ENCODE measurements around the gene USP17L20.
"Not testable (repeated sequence)": the region's sequence is repeated elsewhere in the genome, so short reads cannot be mapped to it uniquely, and the experiment has no call there.

The USP17L20 gene

DNA sequence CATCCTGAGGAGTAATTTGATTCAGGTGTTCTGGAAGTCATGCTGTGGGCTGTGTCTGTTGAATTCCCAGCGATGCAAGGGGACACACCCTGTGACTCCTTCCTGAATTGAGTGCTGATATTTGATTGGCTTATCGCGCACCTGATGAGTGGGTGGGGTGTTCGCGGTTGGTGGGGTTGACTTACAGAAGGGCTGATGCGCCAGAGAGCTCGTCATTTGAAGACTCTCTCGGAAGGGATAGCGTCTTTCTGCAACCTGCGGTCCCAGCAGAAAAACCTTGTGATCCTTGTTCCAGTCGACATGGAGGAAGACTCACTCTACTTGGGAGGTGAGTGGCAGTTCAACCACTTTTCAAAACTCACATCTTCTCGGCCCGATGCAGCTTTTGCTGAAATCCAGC is 38.1 kb upstream of the USP17L20 start, which contains the start of gene USP17L12:
TSS of gene USP17L12 (plus strand) at position 301 of the 400 bp plus-strand sequence. CDS start at position 301, 0 bp downstream.
- H3K18ac ChIP-seq (ENCODE audit: low read length); H3K27me3 ChIP-seq (ENCODE audit: insufficient read depth, low read length): not testable (repeated sequence)

DNA sequence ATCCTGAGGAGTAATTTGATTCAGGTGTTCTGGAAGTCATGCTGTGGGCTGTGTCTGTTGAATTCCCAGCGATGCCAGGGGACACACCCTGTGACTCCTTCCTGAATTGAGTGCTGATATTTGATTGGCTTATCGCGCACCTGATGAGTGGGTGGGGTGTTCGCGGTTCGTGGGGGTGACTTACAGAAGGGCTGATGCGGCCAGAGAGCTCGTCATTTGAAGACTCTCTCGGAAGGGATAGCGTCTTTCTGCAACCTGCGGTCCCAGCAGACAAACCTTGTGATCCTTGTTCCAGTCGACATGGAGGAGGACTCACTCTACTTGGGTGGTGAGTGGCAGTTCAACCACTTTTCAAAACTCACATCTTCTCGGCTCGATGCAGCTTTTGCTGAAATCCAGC is 33.3 kb upstream of the USP17L20 start, which contains the start of gene USP17L13:
TSS of gene USP17L13 (plus strand) at position 301 of the 400 bp plus-strand sequence. CDS start at position 301, 0 bp downstream.
- H3K27ac ChIP-seq (ENCODE audit: low read depth, low read length); H4K91ac ChIP-seq (ENCODE audit: low read depth, low read length); H3K9me3 ChIP-seq (ENCODE audit: insufficient read depth, low read depth, low read length); H3K79me1 ChIP-seq (ENCODE audit: low read length); H3K27me3 ChIP-seq (ENCODE audit: insufficient read depth, low read length); H4K8ac ChIP-seq (ENCODE audit: low read depth, low read length); DNase-seq; H3K4ac ChIP-seq (ENCODE audit: low read depth, low read length); H2BK5ac ChIP-seq (ENCODE audit: low read depth, low read length, poor library complexity); H3K18ac ChIP-seq (ENCODE audit: low read length); H3K23ac ChIP-seq (ENCODE audit: low read length); H2BK12ac ChIP-seq (ENCODE audit: low read length); H2AFZ ChIP-seq (ENCODE audit: insufficient read depth, low read length, poor library complexity); H2BK120ac ChIP-seq (ENCODE audit: insufficient read depth, low read length, poor library complexity); H3K9ac ChIP-seq (ENCODE audit: low read length); H2AK5ac ChIP-seq (ENCODE audit: low read length); H3K4me1 ChIP-seq (ENCODE audit: control insufficient read depth in 1 of 2, insufficient read depth in 2 of 2, low read length in 2 of 2); H3K79me2 ChIP-seq (ENCODE audit: control insufficient read depth, insufficient read depth, low read length, poor library complexity); H3K4me2 ChIP-seq (ENCODE audit: low read length); H3K36me3 ChIP-seq (ENCODE audit: control insufficient read depth in 1 of 2, insufficient read depth in 2 of 2, low read length in 2 of 2); H4K12ac ChIP-seq (ENCODE audit: low read depth, low read length); H3K4me3 ChIP-seq (ENCODE audit: low read depth, low read length); H3K14ac ChIP-seq (ENCODE audit: low read length): not testable (repeated sequence)
- WGBS (ENCODE audit: extremely low coverage, insufficient coverage, insufficient read length), result no CpG with 5 or more reads among the region's 14 CpGs

More for the DNA sequence above, 38.1 kb upstream of the USP17L20 start, which contains the start of gene USP17L12:
- H2AK5ac ChIP-seq (ENCODE audit: low read length); H4K8ac ChIP-seq (ENCODE audit: low read depth, low read length); H2BK12ac ChIP-seq (ENCODE audit: low read length); H3K36me3 ChIP-seq (ENCODE audit: control insufficient read depth in 1 of 2, insufficient read depth in 2 of 2, low read length in 2 of 2); H3K14ac ChIP-seq (ENCODE audit: low read length); H3K23ac ChIP-seq (ENCODE audit: low read length); H4K91ac ChIP-seq (ENCODE audit: low read depth, low read length); H3K9me3 ChIP-seq (ENCODE audit: insufficient read depth, low read depth, low read length); H4K12ac ChIP-seq (ENCODE audit: low read depth, low read length); H2AFZ ChIP-seq (ENCODE audit: insufficient read depth, low read length, poor library complexity); DNase-seq; H2BK5ac ChIP-seq (ENCODE audit: low read depth, low read length, poor library complexity); H3K4me1 ChIP-seq (ENCODE audit: control insufficient read depth in 1 of 2, insufficient read depth in 2 of 2, low read length in 2 of 2); H3K79me1 ChIP-seq (ENCODE audit: low read length); H3K4me3 ChIP-seq (ENCODE audit: low read depth, low read length); H3K27ac ChIP-seq (ENCODE audit: low read depth, low read length); H3K4me2 ChIP-seq (ENCODE audit: low read length); H3K79me2 ChIP-seq (ENCODE audit: control insufficient read depth, insufficient read depth, low read length, poor library complexity); H2BK120ac ChIP-seq (ENCODE audit: insufficient read depth, low read length, poor library complexity); H3K4ac ChIP-seq (ENCODE audit: low read depth, low read length); H3K9ac ChIP-seq (ENCODE audit: low read length): not testable (repeated sequence)
- WGBS (ENCODE audit: extremely low coverage, insufficient coverage, insufficient read length), result no CpG with 5 or more reads among the region's 13 CpGs

DNA sequence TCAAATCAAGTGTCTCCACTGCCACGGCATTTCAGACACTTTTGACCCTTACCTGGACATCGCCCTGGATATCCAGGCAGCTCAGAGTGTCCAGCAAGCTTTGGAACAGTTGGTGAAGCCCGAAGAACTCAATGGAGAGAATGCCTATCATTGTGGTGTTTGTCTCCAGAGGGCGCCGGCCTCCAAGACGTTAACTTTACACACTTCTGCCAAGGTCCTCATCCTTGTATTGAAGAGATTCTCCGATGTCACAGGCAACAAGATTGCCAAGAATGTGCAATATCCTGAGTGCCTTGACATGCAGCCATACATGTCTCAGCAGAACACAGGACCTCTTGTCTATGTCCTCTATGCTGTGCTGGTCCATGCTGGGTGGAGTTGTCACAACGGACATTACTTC is 27.7 kb upstream of the USP17L20 start:
- not testable (repeated sequence) for H3K27me3 ChIP-seq (ENCODE audit: insufficient read depth, low read length); H3K79me1 ChIP-seq (ENCODE audit: low read length); H3K9me3 ChIP-seq (ENCODE audit: insufficient read depth, low read depth, low read length); H3K36me3 ChIP-seq (ENCODE audit: control insufficient read depth in 1 of 2, insufficient read depth in 2 of 2, low read length in 2 of 2); H3K4me1 ChIP-seq (ENCODE audit: control insufficient read depth in 1 of 2, insufficient read depth in 2 of 2, low read length in 2 of 2); H3K79me2 ChIP-seq (ENCODE audit: control insufficient read depth, insufficient read depth, low read length, poor library complexity); H4K12ac ChIP-seq (ENCODE audit: low read depth, low read length); H4K91ac ChIP-seq (ENCODE audit: low read depth, low read length); H4K8ac ChIP-seq (ENCODE audit: low read depth, low read length); DNase-seq; H3K4me2 ChIP-seq (ENCODE audit: low read length); H3K27ac ChIP-seq (ENCODE audit: low read depth, low read length); H3K18ac ChIP-seq (ENCODE audit: low read length); H3K4me3 ChIP-seq (ENCODE audit: low read depth, low read length); H2BK12ac ChIP-seq (ENCODE audit: low read length); H3K9ac ChIP-seq (ENCODE audit: low read length); H2BK5ac ChIP-seq (ENCODE audit: low read depth, low read length, poor library complexity); H3K23ac ChIP-seq (ENCODE audit: low read length); H2AK5ac ChIP-seq (ENCODE audit: low read length); H3K14ac ChIP-seq (ENCODE audit: low read length); H3K4ac ChIP-seq (ENCODE audit: low read depth, low read length); H2BK120ac ChIP-seq (ENCODE audit: insufficient read depth, low read length, poor library complexity); H2AFZ ChIP-seq (ENCODE audit: insufficient read depth, low read length, poor library complexity)
- no CpG with 5 or more reads among the region's 8 CpGs for WGBS (ENCODE audit: extremely low coverage, insufficient coverage, insufficient read length)

DNA sequence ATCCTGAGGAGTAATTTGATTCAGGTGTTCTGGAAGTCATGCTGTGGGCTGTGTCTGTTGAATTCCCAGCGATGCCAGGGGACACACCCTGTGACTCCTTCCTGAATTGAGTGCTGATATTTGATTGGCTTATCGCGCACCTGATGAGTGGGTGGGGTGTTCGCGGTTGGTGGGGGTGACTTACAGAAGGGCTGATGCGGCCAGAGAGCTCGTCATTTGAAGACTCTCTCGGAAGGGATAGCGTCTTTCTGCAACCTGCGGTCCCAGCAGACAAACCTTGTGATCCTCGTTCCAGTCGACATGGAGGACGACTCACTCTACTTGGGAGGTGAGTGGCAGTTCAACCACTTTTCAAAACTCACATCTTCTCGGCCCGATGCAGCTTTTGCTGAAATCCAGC is 23.8 kb upstream of the USP17L20 start, which contains the start of gene USP17L15:
TSS of gene USP17L15 (plus strand) at position 301 of the 400 bp plus-strand sequence. CDS start at position 301, 0 bp downstream.
- not testable (repeated sequence) for H2BK12ac ChIP-seq (ENCODE audit: low read length); H4K91ac ChIP-seq (ENCODE audit: low read depth, low read length); H3K36me3 ChIP-seq (ENCODE audit: control insufficient read depth in 1 of 2, insufficient read depth in 2 of 2, low read length in 2 of 2); H3K79me1 ChIP-seq (ENCODE audit: low read length); H2BK5ac ChIP-seq (ENCODE audit: low read depth, low read length, poor library complexity); H3K27ac ChIP-seq (ENCODE audit: low read depth, low read length); H3K18ac ChIP-seq (ENCODE audit: low read length); H4K8ac ChIP-seq (ENCODE audit: low read depth, low read length); H3K14ac ChIP-seq (ENCODE audit: low read length); H3K9ac ChIP-seq (ENCODE audit: low read length); H4K12ac ChIP-seq (ENCODE audit: low read depth, low read length); H3K23ac ChIP-seq (ENCODE audit: low read length); DNase-seq; H3K4me2 ChIP-seq (ENCODE audit: low read length); H2AFZ ChIP-seq (ENCODE audit: insufficient read depth, low read length, poor library complexity); H2BK120ac ChIP-seq (ENCODE audit: insufficient read depth, low read length, poor library complexity); H3K27me3 ChIP-seq (ENCODE audit: insufficient read depth, low read length); H3K4ac ChIP-seq (ENCODE audit: low read depth, low read length); H3K4me3 ChIP-seq (ENCODE audit: low read depth, low read length); H3K9me3 ChIP-seq (ENCODE audit: insufficient read depth, low read depth, low read length); H2AK5ac ChIP-seq (ENCODE audit: low read length); H3K4me1 ChIP-seq (ENCODE audit: control insufficient read depth in 1 of 2, insufficient read depth in 2 of 2, low read length in 2 of 2); H3K79me2 ChIP-seq (ENCODE audit: control insufficient read depth, insufficient read depth, low read length, poor library complexity)
- no CpG with 5 or more reads among the region's 15 CpGs for WGBS (ENCODE audit: extremely low coverage, insufficient coverage, insufficient read length)

All from trophoblast cell (in vitro differentiated cells and primary cell).